Lower leg skin (tissue), 3 donors: ENCODE results near the gene PACRG.

Experiments used
- POLR2A ChIP-seq, 2 donors: fragments of 450-650 bp; IDR thresholded peaks; one replicate each; pipeline ENCODE4 v1.6.1; 2016 to 2017; ENCODE audit warnings: antibody characterized with exemption in 2 of 2, mild to moderate bottlenecking in 1 of 2, moderate library complexity in 1 of 2
- TF ChIP-seq, protein P1 (sequence below), 3 donors: fragments of 450-650 bp; IDR thresholded peaks; one replicate each; pipeline ENCODE4 v1.5.1; 2016; ENCODE audit warnings: antibody characterized with exemption in 3 of 3, mild to moderate bottlenecking in 3 of 3, moderate library complexity in 2 of 3

DNA sequence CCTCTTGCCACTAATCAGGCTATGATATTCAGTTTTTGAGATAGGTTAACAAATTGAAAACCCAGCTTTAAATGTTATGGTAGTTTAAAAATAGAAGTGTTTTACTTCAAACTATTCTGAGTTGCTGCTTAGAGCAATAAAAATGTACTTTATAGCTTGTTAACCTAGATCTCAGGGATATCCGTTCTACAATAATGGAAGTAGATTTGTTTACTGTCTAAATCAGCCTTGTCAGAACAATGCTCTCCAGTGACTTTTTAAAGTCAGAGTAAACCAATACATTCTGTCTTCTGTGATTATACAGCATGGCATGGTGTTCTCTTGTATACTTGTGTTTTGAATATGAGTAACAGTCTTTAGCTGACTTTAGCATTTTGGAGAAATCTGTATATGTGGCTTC lies 161.5 kb downstream of the PACRG start:
- TF ChIP-seq POLR2A (IDR thresholded peaks at IDR 0.05), result no peak
- TF ChIP-seq, protein P1, sequence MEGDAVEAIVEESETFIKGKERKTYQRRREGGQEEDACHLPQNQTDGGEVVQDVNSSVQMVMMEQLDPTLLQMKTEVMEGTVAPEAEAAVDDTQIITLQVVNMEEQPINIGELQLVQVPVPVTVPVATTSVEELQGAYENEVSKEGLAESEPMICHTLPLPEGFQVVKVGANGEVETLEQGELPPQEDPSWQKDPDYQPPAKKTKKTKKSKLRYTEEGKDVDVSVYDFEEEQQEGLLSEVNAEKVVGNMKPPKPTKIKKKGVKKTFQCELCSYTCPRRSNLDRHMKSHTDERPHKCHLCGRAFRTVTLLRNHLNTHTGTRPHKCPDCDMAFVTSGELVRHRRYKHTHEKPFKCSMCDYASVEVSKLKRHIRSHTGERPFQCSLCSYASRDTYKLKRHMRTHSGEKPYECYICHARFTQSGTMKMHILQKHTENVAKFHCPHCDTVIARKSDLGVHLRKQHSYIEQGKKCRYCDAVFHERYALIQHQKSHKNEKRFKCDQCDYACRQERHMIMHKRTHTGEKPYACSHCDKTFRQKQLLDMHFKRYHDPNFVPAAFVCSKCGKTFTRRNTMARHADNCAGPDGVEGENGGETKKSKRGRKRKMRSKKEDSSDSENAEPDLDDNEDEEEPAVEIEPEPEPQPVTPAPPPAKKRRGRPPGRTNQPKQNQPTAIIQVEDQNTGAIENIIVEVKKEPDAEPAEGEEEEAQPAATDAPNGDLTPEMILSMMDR (IDR thresholded peaks at IDR 0.05), result no peak
